HepG2 (cell line): ENCODE data around the gene CDC42EP1. TPM values are rescaled to one million over a fixed set of nuclear protein-coding genes. Genes with fewer than 3 reads are reported as not detected.
A peak's percentile ranks its signal among the peaks of the same experiment; 100 is the strongest.

ENCODE experiments used
- ATF1 ChIP-seq: IDR thresholded peaks from 2 replicates; pipeline ENCODE4 v1.6.1; 2016; ENCODE audit warnings: mild to moderate bottlenecking, control low read depth
- ERF ChIP-seq: IDR thresholded peaks from 2 replicates; pipeline ENCODE4 v1.6.1; 2018; ENCODE audit warnings: missing biosample characterization, missing genetic modification reagents
- FOXP4 ChIP-seq: sonication (generic); formaldehyde crosslinking; IDR thresholded peaks from 2 replicates; pipeline ENCODE4 v1.4.0; 2020; ENCODE audit warnings: missing genetic modification reagents
- GATA4 ChIP-seq: sonication (generic); IDR thresholded peaks from 2 replicates; pipeline ENCODE4 v1.6.1; 2016; ENCODE audit warnings: antibody characterized with exemption, low read depth, borderline replicate concordance
- GTF3A ChIP-seq: sonication (generic); formaldehyde crosslinking; conservative IDR thresholded peaks from 2 replicates; pipeline ENCODE4 v1.4.0; 2020; ENCODE audit warnings: mild to moderate bottlenecking, missing genetic modification reagents
- HHEX ChIP-seq: IDR thresholded peaks from 2 replicates; pipeline ENCODE4 v1.6.1; 2016; ENCODE audit warnings: control low read depth
- HIVEP1 ChIP-seq: sonication (generic); formaldehyde crosslinking; IDR thresholded peaks from 2 replicates; pipeline ENCODE4 v1.4.0; 2020; ENCODE audit warnings: mild to moderate bottlenecking, missing genetic modification reagents
- KMT2B ChIP-seq: IDR thresholded peaks from 2 replicates; pipeline ENCODE4 v1.6.1; 2016; ENCODE audit warnings: missing genetic modification reagents, missing compliant biosample characterization
- MATR3 ChIP-seq: sonication (generic); formaldehyde crosslinking; IDR thresholded peaks from 2 replicates; pipeline ENCODE4 v1.4.0; 2020; ENCODE audit warnings: missing genetic modification reagents
- NFATC3 ChIP-seq: sonication (generic); formaldehyde crosslinking; IDR thresholded peaks from 2 replicates; pipeline ENCODE4 v1.5.1; 2020; ENCODE audit warnings: mild to moderate bottlenecking, missing genetic modification reagents
- RELA ChIP-seq: sonication (generic); formaldehyde crosslinking; IDR thresholded peaks from 2 replicates; pipeline ENCODE4 v1.4.0; 2020; ENCODE audit warnings: missing genetic modification reagents
- RFX3 ChIP-seq: IDR thresholded peaks from 2 replicates; pipeline ENCODE4 v1.6.1; 2016; ENCODE audit warnings: missing biosample characterization, missing genetic modification reagents
- RXRB ChIP-seq: IDR thresholded peaks from 2 replicates; pipeline ENCODE4 v1.6.1; 2016; ENCODE audit warnings: borderline replicate concordance, missing genetic modification reagents, missing compliant biosample characterization
- SETDB1 ChIP-seq: sonication (generic); formaldehyde crosslinking; IDR thresholded peaks from 2 replicates; pipeline ENCODE4 v1.5.1; 2020; ENCODE audit warnings: missing genetic modification reagents, mild to moderate bottlenecking, borderline replicate concordance
- SNAI1 ChIP-seq: sonication (generic); formaldehyde crosslinking; IDR thresholded peaks from 2 replicates; pipeline ENCODE4 v1.5.0; 2020; ENCODE audit warnings: mild to moderate bottlenecking, missing genetic modification reagents, borderline replicate concordance
- TBX2 ChIP-seq: sonication (generic); formaldehyde crosslinking; IDR thresholded peaks from 2 replicates; pipeline ENCODE4 v1.5.0; 2020; ENCODE audit warnings: missing genetic modification reagents, mild to moderate bottlenecking, borderline replicate concordance
- ZFP36L2 ChIP-seq: sonication (generic); formaldehyde crosslinking; IDR thresholded peaks from 2 replicates; pipeline ENCODE4 v1.4.0; 2020; ENCODE audit warnings: missing genetic modification reagents
- ZNF207 ChIP-seq: fragments of 450-650 bp; IDR thresholded peaks from 2 replicates; pipeline ENCODE4 v1.6.1; 2016; ENCODE audit warnings: antibody characterized with exemption, borderline replicate concordance
- ZNF225 ChIP-seq: sonication (generic); formaldehyde crosslinking; IDR thresholded peaks from 2 replicates; pipeline ENCODE4 v1.4.0; 2020; ENCODE audit warnings: mild to moderate bottlenecking, missing genetic modification reagents
- ZNF24 ChIP-seq: fragments of 450-650 bp; IDR thresholded peaks from 2 replicates; pipeline ENCODE4 v1.6.1; 2017; ENCODE audit warnings: antibody characterized with exemption, mild to moderate bottlenecking
- ZNF326 ChIP-seq: sonication (generic); formaldehyde crosslinking; IDR thresholded peaks from 2 replicates; pipeline ENCODE4 v1.4.0; 2020; ENCODE audit warnings: missing genetic modification reagents, borderline replicate concordance
- ZNF350 ChIP-seq: sonication (generic); formaldehyde crosslinking; IDR thresholded peaks from 2 replicates; pipeline ENCODE4 v1.4.0; 2020; ENCODE audit warnings: mild to moderate bottlenecking, low read depth, missing genetic modification reagents, borderline replicate concordance
- ZNF513 ChIP-seq: sonication (generic); formaldehyde crosslinking; conservative IDR thresholded peaks from 2 replicates; pipeline ENCODE4 v1.5.0; 2020; ENCODE audit warnings: missing genetic modification reagents
- ZNF530 ChIP-seq: sonication (generic); formaldehyde crosslinking; IDR thresholded peaks from 2 replicates; pipeline ENCODE4 v1.5.0; 2020; ENCODE audit warnings: low read depth, mild to moderate bottlenecking, missing genetic modification reagents
- ZNF547 ChIP-seq: sonication (generic); formaldehyde crosslinking; IDR thresholded peaks from 2 replicates; pipeline ENCODE4 v1.5.1; 2020; ENCODE audit warnings: mild to moderate bottlenecking, missing genetic modification reagents
- ZNF639 ChIP-seq: conservative IDR thresholded peaks from 2 replicates; pipeline ENCODE4 v1.6.1; 2018; ENCODE audit warnings: missing genetic modification reagents
- ZNF737 ChIP-seq: sonication (generic); formaldehyde crosslinking; IDR thresholded peaks from 2 replicates; pipeline ENCODE4 v1.5.0; 2020; ENCODE audit warnings: missing genetic modification reagents, mild to moderate bottlenecking, borderline replicate concordance
- ZNF766 ChIP-seq: sonication (generic); formaldehyde crosslinking; IDR thresholded peaks from 2 replicates; pipeline ENCODE4 v1.5.0; 2020; ENCODE audit warnings: missing genetic modification reagents, borderline replicate concordance
- polyA plus RNA-seq, 8 experiments: library from polyadenylated mRNA; depleted of rRNA in 3 of 8; stranded (reverse) in 7 of 8; unstranded in 1 of 8; fragments of >200 nt; fragmentation: Illumina TruSeq in 4 of 8; extraction: Trizol in 4 of 8; gene quantifications; 2 replicates each; pipeline versions ENCODE4 v1.2.1 to v1.2.3, GENCODE V29; 2011 to 2016; ENCODE audit warnings: low read depth in 4 of 8, missing spikeins in 1 of 8, mixed read lengths in 1 of 8; ENCODE audit not compliant: insufficient read depth in 1 of 8
- total RNA-seq, 5 experiments: library from RNA; depleted of rRNA; stranded (reverse); fragments of >200 nt; fragmentation: Illumina TruSeq; extraction: Trizol; gene quantifications; 2 replicates each; pipeline ENCODE4 v1.2.3, GENCODE V29; 2016; ENCODE audit warnings: low read depth in 1 of 5

CDC42EP1 gene
- total and polyA plus RNA-seq, 2 of the 13 experiments (the other 11 are each of a cell fraction or from before 2014, with no cell fraction given), result 17.1 to 29.5 TPM

DNA sequence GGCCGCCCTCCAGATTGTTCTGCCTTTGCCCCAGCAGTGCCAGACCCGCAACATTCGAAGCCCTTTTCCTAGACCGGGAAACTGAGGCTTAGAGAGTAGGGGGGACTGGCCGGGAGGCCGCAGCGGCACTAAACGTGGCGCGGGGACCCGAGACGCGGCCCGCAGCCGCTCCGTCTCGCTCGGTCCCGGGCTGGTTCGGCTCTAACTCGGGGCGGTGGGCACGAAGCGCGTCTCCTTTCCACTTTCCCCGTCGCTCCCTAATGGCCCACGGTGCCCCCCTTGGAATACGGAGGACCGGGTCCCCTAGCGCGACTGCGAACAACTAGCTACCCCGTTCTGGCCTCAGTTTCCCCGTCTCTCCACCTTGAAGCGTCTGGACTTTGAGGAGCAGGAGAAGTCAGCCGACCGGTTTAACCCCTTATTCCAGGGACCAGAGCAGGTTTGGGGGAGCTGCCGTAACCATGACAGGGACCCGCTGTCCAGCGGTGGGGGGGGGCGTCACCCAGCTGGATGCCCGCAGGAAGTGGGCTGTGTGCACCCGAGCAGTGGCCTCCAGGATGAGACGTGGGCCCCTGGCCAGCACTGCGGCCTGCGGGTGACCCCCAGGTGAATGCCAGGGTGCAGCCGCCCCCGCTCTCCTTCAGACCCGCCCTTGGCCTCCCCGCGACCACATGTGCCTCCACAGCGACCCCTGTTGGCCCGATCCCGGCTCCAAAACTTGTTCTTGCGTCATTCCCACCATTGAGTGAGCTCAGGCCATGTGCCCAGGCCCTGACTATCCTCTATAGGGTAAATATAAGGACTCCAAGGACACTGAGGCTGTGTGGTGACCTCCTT lies 1.1 kb downstream of the CDC42EP1 start (continued):
- TF ChIP-seq ZNF639 (CRISPR knock-in tag), result peak; percentile 42; the same call in 1 of the 2 replicates
- no peak for TF ChIP-seq SETDB1
- no peak for TF ChIP-seq RELA (CRISPR knock-in tag)
- no peak for TF ChIP-seq GTF3A (CRISPR knock-in tag)
- TF ChIP-seq GATA4, result no peak
- TF ChIP-seq RFX3 (CRISPR knock-in tag), result no peak
- TF ChIP-seq ZNF207, result no peak
- peak; percentile 83 for TF ChIP-seq ZNF350 (CRISPR knock-in tag)
- TF ChIP-seq ATF1 (CRISPR knock-in tag), result no peak
- no peak for TF ChIP-seq NFATC3 (CRISPR knock-in tag)
- TF ChIP-seq ZFP36L2, result 0 out of 2 replicates have a peak, but pooled peaks have one; percentile 29
- no peak; the same call in 1 of the 2 replicates for TF ChIP-seq SNAI1 (CRISPR knock-in tag)
- TF ChIP-seq ZNF513 (CRISPR knock-in tag), result no peak
- no peak for TF ChIP-seq ZNF225
- TF ChIP-seq HHEX (CRISPR knock-in tag), result no peak
- TF ChIP-seq ERF, result peak; percentile 94
- no peak; the same call in 1 of the 2 replicates for TF ChIP-seq ZNF530 (CRISPR knock-in tag)
- peak; percentile 80 for TF ChIP-seq HIVEP1
- TF ChIP-seq ZNF547 (CRISPR knock-in tag), result peak; percentile 61; the same call in 1 of the 2 replicates
- 0 out of 2 replicates have a peak, but pooled peaks have one; percentile 12 for TF ChIP-seq ZNF737 (CRISPR knock-in tag)
- TF ChIP-seq FOXP4 (CRISPR knock-in tag), result peak; percentile 72
- 0 out of 2 replicates have a peak, but pooled peaks have one; percentile 50 for TF ChIP-seq KMT2B (CRISPR knock-in tag)
- no peak for TF ChIP-seq ZNF24
- TF ChIP-seq MATR3, result no peak
- TF ChIP-seq ZNF766 (CRISPR knock-in tag), result peak; percentile 89; the same call in 1 of the 2 replicates
- TF ChIP-seq RXRB, result peak; percentile 93
- TF ChIP-seq TBX2, result peak; percentile 77; the same call in 1 of the 2 replicates
- TF ChIP-seq ZNF326 (CRISPR knock-in tag), result peak; percentile 12; the same call in 1 of the 2 replicates
